Endothelial cell of umbilical vein (primary cell): ENCODE data around the gene FOXJ1. TPM values are rescaled to one million over a fixed set of nuclear protein-coding genes. Genes with fewer than 3 reads are reported as not detected.

Experiments
- BruUV-seq: library from RNA; stranded (reverse); fragments of 400-500 nt; replicated peaks from 2 replicates; lab custom pipeline; 2021; lab: Mats Ljungman, UMichigan
- CTCF ChIA-PET: fragments of 300-600, 350-600 bp; sonication (Branson Sonifier 250); formaldehyde crosslinking; loops from one replicate; lab custom pipeline; 2021; ENCODE audit warnings: antibody characterized with exemption, inconsistent platforms; lab: Charles Lee
- POLR2A ChIA-PET: fragments of 300-600, 350-600 bp; sonication (Branson Sonifier 250); formaldehyde crosslinking; loops from one replicate; lab custom pipeline; 2021; ENCODE audit warnings: antibody characterized with exemption, inconsistent platforms; lab: Charles Lee
- DNase-seq: peaks from one replicate; pipeline ENCODE4 v3.0.0-alpha.2; 2011; ENCODE audit warnings: low read depth, low spot score
- FAIRE-seq: peaks from 2 replicates; lab custom pipeline; 2011; peaks lifted over from hg19 to GRCh38; lab: Jason Lieb, UNC
- H2AFZ ChIP-seq: 2 replicates; pipeline ENCODE4 v1.6.0; 2012; ENCODE audit warnings: low read depth, low read length, control low read depth, inconsistent platforms
- H3K27ac ChIP-seq: 2 replicates; pipeline ENCODE4 v1.5.1; 2011; ENCODE audit warnings: low read depth, mild to moderate bottlenecking, control low read depth, low read length, moderate library complexity; ENCODE audit not compliant: insufficient read depth
- H3K27me3 ChIP-seq, 2 experiments: 2 replicates each; pipeline versions ENCODE4 v1.6.0 to v1.6.1; 2011; ENCODE audit warnings: low read length in 2 of 2, mixed read lengths in 1 of 2; ENCODE audit not compliant: control insufficient read depth in 2 of 2, insufficient read depth in 2 of 2
- H3K36me3 ChIP-seq, 2 experiments: 2 replicates in 1 of 2; 3 replicates in 1 of 2; pipeline ENCODE4 v1.5.1; 2011; ENCODE audit warnings: low read length in 2 of 2, mild to moderate bottlenecking in 1 of 2, moderate library complexity in 1 of 2; ENCODE audit not compliant: control insufficient read depth in 2 of 2, insufficient read depth in 2 of 2; ENCODE audit errors: extremely low read depth in 1 of 2
- H3K4me1 ChIP-seq: 3 replicates; pipeline ENCODE4 v1.5.1; 2011; ENCODE audit warnings: mild to moderate bottlenecking, low read length; ENCODE audit not compliant: control insufficient read depth, insufficient read depth; ENCODE audit errors: extremely low read depth
- H3K4me2 ChIP-seq: 2 replicates; pipeline ENCODE4 v1.6.1; 2011; ENCODE audit warnings: low read length, control low read depth, mixed read lengths; ENCODE audit not compliant: insufficient read depth
- H3K4me3 ChIP-seq, 3 experiments: fragments of 200-600 bp in 1 of 3; sonication (generic), shearing (Covaris generic) in 1 of 3; replicated peaks in 1 of 3; 2 replicates each; pipeline ENCODE4 v1.5.1; 2011 to 2016; ENCODE audit warnings: control low read depth in 3 of 3, low read length in 3 of 3, mild to moderate bottlenecking in 2 of 3, inconsistent platforms in 1 of 3, low read depth in 1 of 3, moderate library complexity in 1 of 3; ENCODE audit not compliant: insufficient read depth in 1 of 3
- H3K79me2 ChIP-seq: 2 replicates; pipeline ENCODE4 v1.6.0; 2012; ENCODE audit warnings: low read length, inconsistent platforms; ENCODE audit not compliant: control insufficient read depth, insufficient read depth
- H3K9ac ChIP-seq: replicated peaks from 2 replicates; pipeline ENCODE3; 2011; ENCODE audit warnings: low read length, control low read depth; ENCODE audit not compliant: insufficient read depth; ENCODE audit errors: extremely low read depth
- H3K9me1 ChIP-seq: replicated peaks from 3 replicates; pipeline ENCODE4 v1.6.0; 2011; ENCODE audit warnings: mild to moderate bottlenecking, low read length; ENCODE audit not compliant: control insufficient read depth, insufficient read depth; ENCODE audit errors: extremely low read depth
- H3K9me3 ChIP-seq: replicated peaks from 2 replicates; pipeline ENCODE4 v1.5.1; 2012; ENCODE audit warnings: low read length, inconsistent platforms; ENCODE audit not compliant: control insufficient read depth, insufficient read depth
- H4K20me1 ChIP-seq: replicated peaks from 2 replicates; pipeline ENCODE3; 2011; ENCODE audit warnings: mild to moderate bottlenecking, low read length; ENCODE audit not compliant: control insufficient read depth, insufficient read depth; ENCODE audit errors: extremely low read depth
- EZH2 ChIP-seq: IDR thresholded peaks from 2 replicates; pipeline ENCODE4 v1.6.1; 2012; ENCODE audit warnings: borderline replicate concordance, low read depth, mild to moderate bottlenecking, moderate library complexity, low read length, inconsistent platforms; ENCODE audit not compliant: severe bottlenecking
- FOS ChIP-seq: IDR thresholded peaks from 2 replicates; pipeline ENCODE4 v1.6.1; 2011; ENCODE audit warnings: mild to moderate bottlenecking, low read length, moderate library complexity, borderline replicate concordance; ENCODE audit not compliant: insufficient read depth
- GATA2 ChIP-seq: IDR thresholded peaks from 2 replicates; pipeline ENCODE4 v1.7.0; 2011; ENCODE audit warnings: low read depth, mild to moderate bottlenecking, moderate library complexity, mixed read lengths, low read length; ENCODE audit not compliant: insufficient read length, insufficient read depth
- JUN ChIP-seq: IDR thresholded peaks from 2 replicates; pipeline ENCODE4 v1.6.1; 2011; ENCODE audit warnings: borderline replicate concordance, low read depth; ENCODE audit not compliant: insufficient read length, insufficient read depth
- MYC ChIP-seq: IDR thresholded peaks from one replicate; pipeline ENCODE4 v1.6.1; 2011; ENCODE audit warnings: mild to moderate bottlenecking, low read depth, low read length
- POLR2A ChIP-seq: IDR thresholded peaks from 2 replicates; pipeline ENCODE4 v1.6.1; 2012; ENCODE audit warnings: low read depth, mild to moderate bottlenecking, control low read depth, low read length
- POLR2AphosphoS5 ChIP-seq: IDR thresholded peaks from 2 replicates; pipeline ENCODE4 v1.6.1; 2012; ENCODE audit warnings: low read depth, mild to moderate bottlenecking, control low read depth, low read length, moderate library complexity; ENCODE audit not compliant: insufficient read depth
- dilution Hi-C: fragments of 300-500 bp; cut with MboI; formaldehyde crosslinking; loops from one replicate; pipeline ENCODE4 v1.15.0; 2019; ENCODE audit warnings: low sequenced_read_pairs; ENCODE audit not compliant: extremely low pct_ligation_motif_present
- intact Hi-C: fragments of 100-400 bp; cut with micrococcal nuclease; formaldehyde crosslinking; loops from one replicate; pipeline ENCODE4 v1.10.0; 2022
- polyA plus RNA-seq, 4 experiments: library from polyadenylated mRNA; depleted of rRNA in 3 of 4; stranded (reverse) in 3 of 4; unstranded in 1 of 4; fragments of >200 nt; gene quantifications; 2 replicates each; pipeline versions ENCODE4 v1.2.1 to v1.2.3, GENCODE V29; 2011 to 2012; ENCODE audit warnings: missing spikeins in 1 of 4
- total RNA-seq: library from RNA; stranded (reverse); gene quantifications from 2 replicates; pipeline ENCODE4 v1.2.3, GENCODE V29; 2021
- TF ChIP-seq, protein P1 (sequence below), 2 donors: IDR thresholded peaks; 1 replicate in 1 of 2; 2 replicates in 1 of 2; pipeline ENCODE4 v1.5.1; 2011; ENCODE audit warnings: low read length in 2 of 2, mild to moderate bottlenecking in 2 of 2, moderate library complexity in 2 of 2, control low read depth in 1 of 2, inconsistent platforms in 1 of 2, low read depth in 1 of 2; ENCODE audit not compliant: insufficient read depth in 1 of 2; ENCODE audit errors: extremely low read depth in 1 of 2
- TF ChIP-seq, protein P2 (sequence below): IDR thresholded peaks from 2 replicates; pipeline ENCODE4 v1.6.1; 2011; ENCODE audit not compliant: insufficient read depth, insufficient read length

The FOXJ1 gene
- total and polyA plus RNA-seq, 2 donors (not counting 3 experiments of a cell fraction or from before 2014, with no cell fraction given), result not detected

DNA sequence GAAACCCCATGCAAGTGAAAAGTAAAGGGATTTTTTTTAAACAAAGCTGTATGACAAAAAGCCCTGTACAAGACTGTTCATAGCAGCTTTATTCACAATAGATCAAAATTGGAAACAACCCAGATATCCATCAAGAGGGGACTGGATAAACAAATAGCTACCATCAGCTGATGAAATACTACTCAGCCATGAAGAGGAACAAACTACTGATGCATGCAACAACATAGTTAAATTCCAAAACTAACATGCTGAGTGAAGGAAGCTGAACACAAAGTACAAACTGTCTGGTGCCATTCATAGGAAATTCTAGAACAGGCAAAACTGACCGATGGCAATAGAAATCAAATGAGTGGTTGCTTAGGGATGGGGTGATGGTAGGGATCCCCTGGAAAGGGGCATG lies 15.1 kb downstream of the FOXJ1 start:
- Histone ChIP-seq H3K36me3 (no peaks in the 10 kb centered on the region), H3K4me3 (no peak overlapping the region), H3K9me3 (no peaks in the 10 kb centered on the region), H3K9me1 (no peaks in the 10 kb centered on the region), H4K20me1 (no peaks in the 10 kb centered on the region), H3K79me2 (no peaks in the 10 kb centered on the region), H3K9ac (no peak overlapping the region), H3K4me2 (no peak overlapping the region), H3K27me3 (no peaks in the 10 kb centered on the region), H3K27ac (no peak overlapping the region), H2AFZ (no peak overlapping the region), H3K4me1 (peaks cover 3% of the 10 kb centered on the region)
- intact Hi-C loops, result no loop called here
- BruUV-seq, result no TSS peak
- CTCF ChIA-PET, result interaction anchor here (1.3 to 14.5 kb wide), 7 partner anchors 16 to 173 kb away, joined by 3 to 320 read pairs (median 24); partner anchors contain the start of gene FOXJ1
- no peak for FAIRE-seq
- no peak for DNase-seq
- TF ChIP-seq POLR2AphosphoS5 (no peak), GATA2 (no peak), JUN (no peak), MYC (no peak), POLR2A (no peak), FOS (no peak), EZH2 (no peak)
- TF ChIP-seq, protein P1, sequence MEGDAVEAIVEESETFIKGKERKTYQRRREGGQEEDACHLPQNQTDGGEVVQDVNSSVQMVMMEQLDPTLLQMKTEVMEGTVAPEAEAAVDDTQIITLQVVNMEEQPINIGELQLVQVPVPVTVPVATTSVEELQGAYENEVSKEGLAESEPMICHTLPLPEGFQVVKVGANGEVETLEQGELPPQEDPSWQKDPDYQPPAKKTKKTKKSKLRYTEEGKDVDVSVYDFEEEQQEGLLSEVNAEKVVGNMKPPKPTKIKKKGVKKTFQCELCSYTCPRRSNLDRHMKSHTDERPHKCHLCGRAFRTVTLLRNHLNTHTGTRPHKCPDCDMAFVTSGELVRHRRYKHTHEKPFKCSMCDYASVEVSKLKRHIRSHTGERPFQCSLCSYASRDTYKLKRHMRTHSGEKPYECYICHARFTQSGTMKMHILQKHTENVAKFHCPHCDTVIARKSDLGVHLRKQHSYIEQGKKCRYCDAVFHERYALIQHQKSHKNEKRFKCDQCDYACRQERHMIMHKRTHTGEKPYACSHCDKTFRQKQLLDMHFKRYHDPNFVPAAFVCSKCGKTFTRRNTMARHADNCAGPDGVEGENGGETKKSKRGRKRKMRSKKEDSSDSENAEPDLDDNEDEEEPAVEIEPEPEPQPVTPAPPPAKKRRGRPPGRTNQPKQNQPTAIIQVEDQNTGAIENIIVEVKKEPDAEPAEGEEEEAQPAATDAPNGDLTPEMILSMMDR (IDR thresholded peaks at IDR 0.05; ENCODE audit: extremely low read depth in 1 of 2, insufficient read depth in 1 of 2, low read depth in 1 of 2, low read length in 2 of 2), result no peak
- TF ChIP-seq, protein P2, sequence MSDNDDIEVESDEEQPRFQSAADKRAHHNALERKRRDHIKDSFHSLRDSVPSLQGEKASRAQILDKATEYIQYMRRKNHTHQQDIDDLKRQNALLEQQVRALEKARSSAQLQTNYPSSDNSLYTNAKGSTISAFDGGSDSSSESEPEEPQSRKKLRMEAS, result no peak
- dilution Hi-C loops, result no loop called here
- POLR2A ChIA-PET, result interaction anchor here (0.6 kb wide), 1 partner anchor 79 kb away, joined by 3 read pairs; no protein-coding TSS in a partner anchor
